D341Med (cell line): ENCODE data around the gene TNIK.

Experiments used
- DNase-seq: peaks from one replicate; pipeline ENCODE4 v3.0.0; 2012; ENCODE audit warnings: low spot score

Gene TNIK

DNA sequence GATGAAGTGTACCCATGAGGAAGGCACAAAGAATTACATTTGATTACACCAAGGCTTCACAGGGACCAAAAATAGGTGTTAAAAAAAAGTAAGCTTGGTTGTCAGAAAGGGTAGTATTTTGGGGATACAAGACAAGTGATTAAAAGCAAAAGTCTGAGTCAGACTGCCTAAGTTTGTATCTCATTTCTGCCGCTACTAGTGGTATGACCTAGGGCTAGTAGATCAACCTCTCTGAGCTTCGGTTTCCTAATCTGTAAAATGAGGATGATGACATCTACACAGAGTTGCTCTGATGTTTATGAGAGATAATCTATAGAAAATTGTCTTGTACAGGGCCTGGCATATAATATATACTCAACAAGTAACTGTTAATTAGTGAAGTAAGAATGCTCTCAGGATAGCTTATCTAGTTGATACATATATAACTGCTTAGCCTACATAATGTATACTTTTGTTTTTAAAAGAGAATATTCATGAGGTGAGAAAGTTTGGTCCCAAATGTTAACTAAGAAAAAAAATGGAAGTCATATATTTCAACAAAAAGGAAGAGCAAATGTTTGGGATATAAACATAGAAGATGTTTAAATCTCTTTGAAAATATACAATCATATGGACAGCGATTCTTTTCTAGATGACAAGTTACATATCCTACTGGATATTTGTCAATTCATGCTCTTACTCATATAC, 270.7 kb downstream of the TNIK start:
- no peak for DNase-seq

DNA sequence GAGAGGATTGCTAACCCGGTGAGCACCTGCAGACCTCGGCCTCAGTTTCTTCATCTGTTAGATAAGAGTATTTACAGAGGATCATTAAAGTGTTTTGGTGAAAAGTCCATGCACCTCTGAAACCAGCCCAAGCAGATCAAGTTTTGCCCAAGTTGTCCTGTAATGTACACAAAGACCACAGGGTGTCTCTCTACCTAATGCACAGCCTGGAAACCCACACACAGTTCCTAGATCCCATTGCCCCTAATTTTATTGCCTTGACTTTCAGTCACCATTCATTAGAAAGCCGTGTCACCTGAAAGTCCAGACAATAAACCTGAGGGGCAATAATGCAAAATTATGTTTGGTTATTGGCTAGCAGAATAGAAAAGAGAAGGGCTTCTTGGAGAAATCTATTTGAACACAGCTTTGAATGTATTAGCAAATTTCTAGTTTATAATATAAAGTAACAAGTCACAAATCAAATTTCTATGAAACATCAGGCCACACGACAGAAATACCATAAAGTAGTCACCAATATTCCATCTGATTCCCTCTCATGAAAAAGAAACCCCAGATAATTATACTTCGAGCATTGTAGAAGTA, 272.4 kb downstream of the TNIK start:
- DNase-seq: peak; percentile 59

DNA sequence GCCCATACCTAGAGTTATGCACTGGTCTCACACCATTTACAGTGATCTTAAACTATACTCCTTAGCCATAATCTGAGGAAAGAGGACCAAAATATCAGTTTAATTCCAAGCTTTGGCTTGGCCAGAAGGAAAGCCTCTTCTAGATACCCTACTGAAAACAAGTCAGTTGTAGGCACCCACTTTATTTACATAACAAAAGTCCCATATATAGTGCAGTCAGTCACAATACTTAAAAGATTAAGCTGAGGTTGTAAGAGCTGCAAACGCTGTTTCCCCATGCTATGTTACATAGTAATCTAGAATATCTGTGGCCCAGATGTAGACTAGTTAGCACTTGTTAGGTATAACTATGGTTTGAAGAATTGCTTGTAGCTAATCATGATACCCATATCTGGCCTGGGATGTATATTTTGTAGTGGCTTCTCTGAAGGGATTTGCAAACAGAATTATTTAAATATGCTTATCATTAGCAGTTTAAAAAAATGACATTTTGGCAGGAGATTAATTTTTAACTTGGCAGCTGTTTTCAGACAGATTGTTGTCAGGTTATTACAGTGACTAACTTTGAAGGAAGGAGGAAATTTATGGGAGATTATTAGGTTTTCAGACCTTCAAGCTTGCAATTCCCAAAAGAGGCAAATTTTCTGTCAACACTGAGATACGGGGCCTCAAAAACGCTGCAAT, 273.2 kb downstream of the TNIK start:
- no peak for DNase-seq

DNA sequence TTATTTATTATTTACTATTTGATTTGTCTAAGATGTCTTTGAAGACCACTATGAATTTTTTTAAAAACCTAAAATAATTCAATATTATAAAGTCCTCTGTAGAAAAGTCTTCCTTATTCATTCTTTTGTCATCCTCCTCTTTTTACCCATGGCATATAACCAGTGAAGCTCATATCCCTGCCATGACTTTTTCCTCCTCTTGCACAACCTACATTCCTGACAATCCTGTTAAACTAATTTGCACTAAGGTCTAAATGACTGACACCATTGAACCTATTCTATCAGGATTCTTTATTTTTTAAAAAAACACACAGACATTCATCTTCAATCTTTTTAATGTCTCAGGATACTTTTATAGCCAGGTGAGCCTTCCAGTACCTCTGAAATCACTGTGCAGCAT, 273.8 kb downstream of the TNIK start:
- no peak for DNase-seq

DNA sequence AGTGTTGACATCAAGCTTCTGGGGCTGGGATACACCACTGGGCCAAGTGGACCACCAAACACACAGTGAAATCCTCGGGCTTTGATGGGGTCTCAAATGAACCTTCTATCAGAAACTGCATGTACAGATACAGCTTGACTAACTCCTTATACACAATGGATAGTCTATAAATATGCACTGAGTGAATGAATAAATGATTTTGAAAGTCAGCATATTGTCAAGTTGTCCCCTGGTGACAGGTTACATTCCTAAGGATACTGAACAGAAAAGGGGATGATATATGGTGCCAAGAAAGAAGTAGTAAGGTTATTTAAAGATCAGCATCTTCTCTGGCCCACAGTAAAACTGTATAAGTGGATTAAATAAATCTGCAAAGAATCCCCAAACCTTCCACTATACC, 274.2 kb downstream of the TNIK start:
- DNase-seq: no peak

DNA sequence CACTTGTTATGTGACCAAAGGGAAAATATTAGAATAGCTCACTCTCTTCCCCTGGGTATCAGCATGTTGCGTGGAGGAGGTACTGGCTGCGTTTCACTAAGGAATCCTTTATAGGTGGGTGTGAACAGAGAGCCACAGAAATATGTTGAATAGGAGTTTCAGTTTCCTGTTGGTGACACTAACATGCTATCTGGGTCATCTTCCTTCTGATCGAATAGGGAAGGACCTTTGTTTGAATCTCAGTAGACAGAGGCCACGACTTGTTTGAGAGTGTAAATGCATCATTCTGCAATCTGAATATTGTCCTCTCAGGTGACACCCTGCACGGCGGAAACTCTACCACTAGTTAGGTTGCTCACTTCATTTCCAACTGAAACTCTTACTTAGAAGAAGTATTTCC, 275.8 kb downstream of the TNIK start:
- no peak for DNase-seq

DNA sequence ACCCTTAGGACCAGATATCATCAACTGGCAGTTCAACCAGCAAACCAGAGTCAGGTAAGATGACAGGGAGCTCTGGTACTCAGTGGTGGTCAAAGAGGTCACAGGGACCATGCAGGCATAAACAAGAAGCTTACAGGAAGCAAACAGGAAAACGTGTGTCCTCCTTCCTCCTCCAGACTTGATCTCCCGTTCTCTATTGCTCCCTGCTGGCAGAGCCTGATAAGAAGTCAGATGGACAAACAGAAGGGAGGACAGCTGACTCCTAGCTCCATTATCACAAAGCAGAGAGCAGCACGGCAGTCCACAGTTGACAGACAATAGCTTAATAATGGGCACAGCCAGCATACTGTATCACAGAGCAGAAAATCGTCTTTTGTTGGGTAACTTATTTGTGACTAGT, 277.2 kb downstream of the TNIK start:
- no peak for DNase-seq

DNA sequence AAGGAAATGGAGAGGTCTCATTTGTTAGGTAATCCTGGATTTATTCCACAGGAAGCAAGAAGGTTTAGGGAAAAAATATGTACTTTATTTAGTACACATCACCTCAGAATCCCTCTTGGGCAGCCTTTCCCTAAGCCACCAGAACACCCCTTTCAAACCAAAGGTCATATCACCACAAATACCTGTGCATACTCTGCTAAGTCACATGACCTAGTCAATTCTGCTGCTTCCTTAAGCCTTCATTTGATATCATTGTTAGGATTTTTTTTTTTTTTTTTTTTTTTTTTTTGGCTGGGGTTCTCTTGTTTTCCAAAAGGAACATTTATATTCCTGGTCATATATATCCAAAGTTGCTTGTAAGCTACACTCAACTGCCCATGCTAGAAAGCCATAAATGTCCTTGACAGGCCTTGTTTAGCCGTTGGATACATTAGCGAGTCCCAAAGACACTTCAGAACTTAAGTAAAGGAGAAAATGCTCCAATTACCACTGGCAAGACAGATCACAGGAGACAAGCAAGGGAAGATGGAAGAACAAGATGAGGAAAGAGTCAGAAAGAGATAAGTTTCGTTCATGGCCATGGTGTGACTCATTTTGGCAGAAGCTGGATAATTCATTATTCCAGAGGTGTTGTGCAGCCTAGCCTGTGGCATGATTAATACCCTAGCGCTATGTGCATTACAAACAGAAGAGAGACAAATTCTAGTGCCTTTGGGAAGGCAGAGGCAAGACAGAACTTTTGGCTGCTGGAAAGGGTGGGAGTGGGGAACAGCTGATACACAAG, 278.1 kb downstream of the TNIK start:
- DNase-seq: no peak

DNA sequence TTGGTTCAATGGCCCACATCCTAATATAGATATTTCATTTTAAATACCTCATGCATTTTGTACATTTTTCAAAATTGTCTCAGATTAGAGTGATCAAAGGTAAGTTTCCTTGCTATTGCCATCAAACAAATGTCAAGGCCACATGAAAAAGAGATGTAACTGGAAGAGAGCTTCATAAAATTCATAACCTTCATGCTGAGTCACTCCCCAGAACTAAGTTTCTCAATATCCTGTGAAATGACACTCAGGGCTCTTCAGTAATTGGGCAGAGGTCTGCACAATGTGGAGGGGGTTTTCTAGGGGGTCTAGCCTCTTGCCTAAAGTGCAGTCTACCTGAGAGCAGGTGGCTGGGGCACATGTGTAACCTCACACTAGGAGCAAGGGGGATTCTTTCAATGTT, 281.5 kb downstream of the TNIK start:
- no peak for DNase-seq

DNA sequence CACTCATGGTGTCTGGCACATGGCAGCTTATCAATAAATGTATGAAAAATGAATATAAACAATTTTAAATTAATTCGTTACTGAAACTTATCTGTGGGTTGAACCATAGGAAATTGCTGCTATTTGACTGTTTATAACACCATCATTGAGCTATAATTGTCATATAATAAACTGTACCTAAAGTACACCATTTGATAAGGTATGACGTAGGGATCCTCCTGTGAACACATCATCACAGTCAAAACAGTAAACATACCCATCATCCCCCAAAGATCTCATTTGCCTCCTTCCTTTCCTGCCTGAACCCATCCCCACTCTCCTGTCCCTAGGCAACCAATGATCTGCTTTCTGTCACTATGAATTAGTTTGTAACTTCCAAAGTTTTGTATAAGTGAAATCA, 282.7 kb downstream of the TNIK start:
- no peak for DNase-seq

DNA sequence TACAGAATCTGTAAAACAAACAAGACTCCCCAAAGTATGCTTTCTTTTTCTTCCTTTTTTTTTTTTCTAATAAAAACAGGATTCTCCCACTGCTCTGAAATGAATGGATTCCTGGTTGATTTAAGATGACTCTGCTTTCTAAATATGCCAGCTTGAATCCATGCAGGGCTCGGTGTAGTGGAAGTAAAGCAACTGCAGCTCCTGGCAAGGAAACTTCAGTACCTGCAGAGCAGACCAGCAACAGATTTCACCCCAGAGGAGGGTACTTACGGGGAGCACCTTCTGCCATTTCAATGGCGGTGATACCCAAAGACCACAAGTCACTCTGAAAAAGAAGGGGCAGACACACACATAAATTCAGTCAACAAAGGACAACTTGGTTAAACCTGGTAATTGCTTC, 283.1 kb downstream of the TNIK start:
- no peak for DNase-seq

DNA sequence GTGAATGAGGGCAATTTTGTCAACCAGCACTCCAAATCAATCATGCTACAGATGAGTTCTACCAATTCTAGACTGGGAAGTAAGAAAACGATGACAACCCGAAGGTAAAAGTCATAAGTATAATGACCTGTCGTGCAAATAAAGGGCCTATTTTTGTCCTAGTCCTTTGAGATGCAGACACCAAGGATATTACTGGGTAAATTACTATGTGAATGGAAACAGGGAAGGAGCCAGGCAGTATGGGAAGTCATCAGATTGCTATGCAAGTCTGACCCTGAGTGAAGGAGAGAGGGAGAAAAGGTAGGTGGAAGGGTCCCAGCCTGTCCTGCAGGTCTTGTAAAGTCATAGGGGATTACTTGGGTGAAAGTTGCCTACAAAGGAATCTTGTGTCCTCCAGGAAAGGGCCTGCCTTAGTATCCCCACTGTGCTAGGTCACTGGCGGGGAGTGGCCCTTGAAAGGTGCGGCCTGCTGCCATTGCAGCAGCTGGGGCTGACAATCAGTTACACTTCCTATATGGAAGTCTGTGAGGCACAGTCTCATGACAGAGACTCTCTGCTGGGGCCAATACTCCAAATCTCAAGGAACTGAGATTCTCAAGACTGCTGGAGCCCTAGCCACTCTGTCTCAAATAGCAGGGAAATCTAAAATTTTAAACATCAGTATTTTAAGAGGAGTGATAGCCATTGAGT, 283.8 kb downstream of the TNIK start:
- DNase-seq: no peak

DNA sequence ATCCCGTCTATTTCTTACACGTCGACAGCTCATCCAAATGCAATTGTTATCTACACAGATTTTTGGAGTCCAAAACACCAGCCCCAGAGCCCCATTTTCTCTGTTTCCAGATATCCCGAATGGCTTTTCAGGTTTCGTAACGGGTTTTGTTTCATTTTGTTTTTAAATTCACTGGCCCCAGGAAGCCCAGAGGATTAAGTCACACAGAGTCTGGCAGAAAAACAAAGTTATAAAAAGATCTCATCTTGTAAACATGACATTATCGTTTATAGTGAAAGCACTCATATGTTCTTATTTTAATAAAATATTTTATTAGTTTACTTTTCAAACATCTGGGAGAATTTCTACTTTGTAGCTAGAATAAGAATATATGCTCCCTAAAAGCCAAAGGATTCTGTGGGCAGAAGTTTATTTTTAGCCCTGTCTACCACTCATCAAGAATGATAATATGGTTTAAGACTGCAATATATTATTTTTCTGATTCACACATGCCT, 284.4 kb downstream of the TNIK start:
- no peak for DNase-seq

DNA sequence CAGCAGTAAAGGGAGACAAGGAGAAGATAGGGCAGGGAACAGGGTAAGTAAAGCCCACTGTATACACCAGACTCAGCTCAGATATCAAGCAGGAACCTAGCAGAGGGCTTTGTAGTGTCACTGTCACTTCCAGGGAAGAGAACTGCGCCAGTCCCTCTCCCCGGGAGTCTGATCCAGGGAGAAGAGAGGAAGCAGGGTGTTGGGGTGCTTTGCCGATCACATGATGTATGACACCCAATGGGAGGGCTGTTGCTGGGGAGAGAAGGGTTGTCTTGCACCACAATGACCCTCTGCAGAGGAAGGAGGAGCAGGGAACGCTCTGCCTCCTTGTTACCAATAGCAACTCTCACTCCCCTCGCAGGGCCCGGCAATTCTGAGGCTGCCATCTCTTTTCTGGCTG, 286.5 kb downstream of the TNIK start:
- no peak for DNase-seq

DNA sequence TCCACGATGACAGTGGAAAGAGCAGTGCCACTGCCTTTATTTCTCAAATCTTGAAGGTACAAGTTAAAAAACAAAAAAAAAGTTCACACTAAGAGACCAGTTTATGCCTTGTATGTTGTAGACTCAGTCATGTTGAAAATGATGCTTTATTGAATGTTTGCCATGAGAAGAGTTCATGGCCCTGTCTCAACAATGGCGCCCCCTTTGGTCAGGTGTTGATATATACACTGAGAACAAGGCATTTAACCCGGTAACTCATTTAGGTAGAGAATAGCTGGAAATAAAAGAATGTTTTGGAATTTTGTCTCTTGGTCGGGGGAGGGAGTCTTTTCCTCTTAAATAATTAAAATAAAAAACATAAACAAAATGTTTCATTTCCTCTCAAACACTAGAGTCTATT, 288.1 kb downstream of the TNIK start:
- no peak for DNase-seq

DNA sequence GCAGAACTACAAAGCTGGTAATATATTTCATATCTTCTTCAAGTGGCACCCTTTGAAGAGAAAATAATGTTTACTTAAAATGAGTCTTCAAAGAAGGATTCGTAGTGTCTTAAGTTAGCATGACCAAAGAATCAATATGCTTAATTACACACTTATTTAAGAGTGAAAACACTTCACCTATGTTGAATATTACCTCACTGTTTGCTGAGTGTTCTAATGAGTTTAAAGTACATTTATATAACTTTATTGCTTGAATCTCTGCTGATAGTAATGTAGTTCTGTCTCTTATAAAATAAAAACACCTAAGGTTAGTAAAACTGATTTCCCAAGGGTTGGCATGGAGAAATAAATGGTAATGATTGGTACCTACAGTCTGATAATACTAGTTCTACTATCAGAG, 290.3 kb downstream of the TNIK start:
- DNase-seq: no peak

DNA sequence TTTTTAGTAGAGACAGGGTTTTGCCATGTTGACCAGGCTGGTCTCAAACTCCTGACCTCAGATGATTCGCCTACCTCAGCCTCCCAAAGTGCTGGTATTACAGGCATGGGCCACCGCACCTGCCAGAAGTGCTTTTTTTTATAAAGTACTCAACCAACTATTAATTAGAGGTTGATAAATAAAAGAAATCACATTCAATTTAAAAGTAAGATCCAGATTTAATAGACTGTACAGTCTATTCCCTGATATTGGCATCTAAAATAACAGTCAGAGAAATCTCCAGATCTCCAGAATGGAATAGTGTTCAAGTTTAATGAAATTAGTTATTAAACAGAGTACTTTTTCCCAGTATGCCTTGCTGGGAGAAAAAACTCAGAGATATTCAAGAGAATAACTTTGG, 290.8 kb downstream of the TNIK start:
- DNase-seq: no peak

DNA sequence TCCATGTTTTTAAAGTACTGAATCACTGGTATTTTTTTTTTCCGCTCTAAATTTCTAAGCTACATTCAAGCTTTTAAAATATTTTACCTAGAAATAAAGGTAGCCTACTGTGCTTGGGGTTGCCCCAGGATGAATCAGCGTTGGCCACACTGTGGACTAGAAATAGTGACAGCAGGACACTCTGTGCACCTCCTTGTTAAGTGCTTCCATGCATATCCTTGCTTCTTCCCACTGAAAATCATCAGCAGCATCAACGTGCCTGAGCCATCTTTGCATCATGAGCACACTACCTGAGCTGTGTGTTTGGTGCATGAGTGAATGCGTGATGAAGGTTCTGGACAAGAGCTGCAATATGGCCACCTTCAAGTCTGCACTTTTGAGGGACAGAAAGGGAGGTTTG, 291.7 kb downstream of the TNIK start:
- DNase-seq: no peak

DNA sequence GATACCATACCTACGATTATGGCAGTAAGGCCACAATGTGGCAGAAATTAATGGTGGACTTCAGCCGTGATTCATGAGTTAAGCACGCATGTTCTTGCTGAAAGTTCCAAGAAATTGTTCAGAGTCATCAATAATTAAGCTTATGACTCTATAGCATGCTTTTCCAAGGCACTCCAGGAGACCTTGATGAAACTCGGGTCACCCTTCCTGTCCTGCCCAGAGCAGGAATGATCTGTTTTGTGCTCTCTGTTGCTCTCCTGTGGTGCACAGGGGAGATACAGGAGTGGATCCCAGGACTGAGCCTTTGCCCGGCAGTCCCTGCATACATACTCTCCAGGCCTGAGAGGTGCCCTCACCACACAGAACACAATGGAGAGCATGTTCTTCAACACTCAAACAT, 292.1 kb downstream of the TNIK start:
- DNase-seq: peak; percentile 50

DNA sequence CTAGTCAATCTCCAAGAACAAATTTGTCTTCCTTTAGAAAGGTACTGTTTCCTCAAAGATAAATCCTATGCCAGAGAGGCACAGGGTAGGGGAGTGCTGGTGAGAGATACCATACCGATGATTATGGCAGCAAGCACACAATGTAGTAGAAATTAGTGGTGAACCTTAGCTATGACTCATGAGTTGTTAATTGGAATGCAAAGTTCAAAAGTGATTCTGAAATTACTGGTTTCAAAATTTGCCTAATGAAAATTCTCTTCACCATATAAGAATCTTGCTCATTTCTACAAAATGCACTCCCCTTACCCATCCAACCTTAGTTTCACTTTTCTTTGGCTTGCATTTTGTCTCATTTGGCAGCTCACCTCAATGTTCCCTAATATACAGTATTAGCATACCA, 294.2 kb downstream of the TNIK start:
- no peak for DNase-seq

DNA sequence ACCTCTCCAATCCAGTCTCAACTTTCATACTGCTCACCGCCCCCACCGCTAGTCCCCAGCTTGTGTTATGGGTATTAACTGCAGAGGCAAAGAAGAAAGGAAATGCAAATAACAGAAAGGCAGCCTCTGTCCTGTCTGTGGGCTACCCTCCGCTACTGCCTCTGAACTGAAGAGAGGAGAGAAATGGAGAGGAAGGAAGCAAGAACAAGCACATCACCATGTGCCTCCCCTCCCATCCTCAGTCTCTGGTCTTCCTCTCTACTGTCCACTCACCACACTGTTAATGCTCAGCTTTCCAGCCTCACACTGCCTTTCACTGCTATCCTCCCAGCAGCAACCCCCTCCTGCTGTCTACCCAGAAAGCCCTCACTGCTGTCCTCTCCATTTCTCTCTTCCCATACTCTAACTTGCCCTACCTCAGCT, 294.7 kb downstream of the TNIK start:
- no peak for DNase-seq

DNA sequence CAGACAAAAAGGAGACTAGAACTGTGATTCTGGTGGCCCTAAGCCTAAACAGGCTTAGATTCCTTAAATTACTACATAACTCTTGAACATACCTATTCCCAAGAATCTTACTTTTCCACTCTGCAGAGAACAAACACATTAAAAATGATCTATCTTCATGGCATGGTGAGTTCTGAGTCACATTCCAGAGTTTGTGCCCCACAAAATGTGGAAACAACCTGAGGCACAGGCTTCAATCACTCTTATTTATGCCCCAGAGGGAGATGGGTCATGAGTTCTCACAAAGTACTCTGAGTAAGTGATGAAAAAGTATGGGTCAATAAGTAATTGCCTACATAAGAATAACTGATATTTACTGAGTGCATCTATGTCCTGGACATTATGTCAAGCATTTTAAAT, 296.1 kb downstream of the TNIK start:
- DNase-seq: no peak
